Fibroblast of lung (primary cell): ENCODE data around the gene PRKAG1.

Source experiments
- EZH2 ChIP-seq: IDR thresholded peaks from 2 replicates; pipeline ENCODE4 v1.5.1; 2012; ENCODE audit warnings: low read length, control low read depth, mild to moderate bottlenecking; ENCODE audit errors: missing control alignments
- TF ChIP-seq, protein P1 (sequence below), 2 donors: IDR thresholded peaks in 1 of 2; conservative IDR thresholded peaks in 1 of 2; 1 replicate in 1 of 2; 2 replicates in 1 of 2; pipeline ENCODE4 v1.5.1; 2011 to 2012; ENCODE audit warnings: low read length in 2 of 2, control low read depth in 1 of 2, inconsistent platforms in 1 of 2, low read depth in 1 of 2, mild to moderate bottlenecking in 1 of 2

DNA sequence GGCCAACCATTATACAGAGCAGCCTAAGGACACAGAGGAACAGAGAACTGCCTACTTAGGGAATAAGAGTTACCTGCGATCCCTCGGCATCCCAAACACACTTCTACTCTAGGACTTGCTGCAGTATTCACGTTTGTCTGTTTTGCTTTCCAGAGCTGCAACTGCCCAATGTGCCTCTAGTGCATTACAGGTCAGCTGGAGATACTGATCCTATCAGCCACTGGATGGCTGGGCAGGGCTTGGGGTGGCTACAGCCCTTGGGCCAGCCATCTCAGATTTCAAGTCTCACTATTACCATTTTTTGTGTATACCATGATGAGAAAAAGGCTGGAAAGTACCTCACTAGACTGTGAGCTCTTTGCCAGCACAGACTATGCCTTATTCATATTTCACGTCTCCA is 65.9 kb downstream of the PRKAG1 start:
- TF ChIP-seq, protein P1, sequence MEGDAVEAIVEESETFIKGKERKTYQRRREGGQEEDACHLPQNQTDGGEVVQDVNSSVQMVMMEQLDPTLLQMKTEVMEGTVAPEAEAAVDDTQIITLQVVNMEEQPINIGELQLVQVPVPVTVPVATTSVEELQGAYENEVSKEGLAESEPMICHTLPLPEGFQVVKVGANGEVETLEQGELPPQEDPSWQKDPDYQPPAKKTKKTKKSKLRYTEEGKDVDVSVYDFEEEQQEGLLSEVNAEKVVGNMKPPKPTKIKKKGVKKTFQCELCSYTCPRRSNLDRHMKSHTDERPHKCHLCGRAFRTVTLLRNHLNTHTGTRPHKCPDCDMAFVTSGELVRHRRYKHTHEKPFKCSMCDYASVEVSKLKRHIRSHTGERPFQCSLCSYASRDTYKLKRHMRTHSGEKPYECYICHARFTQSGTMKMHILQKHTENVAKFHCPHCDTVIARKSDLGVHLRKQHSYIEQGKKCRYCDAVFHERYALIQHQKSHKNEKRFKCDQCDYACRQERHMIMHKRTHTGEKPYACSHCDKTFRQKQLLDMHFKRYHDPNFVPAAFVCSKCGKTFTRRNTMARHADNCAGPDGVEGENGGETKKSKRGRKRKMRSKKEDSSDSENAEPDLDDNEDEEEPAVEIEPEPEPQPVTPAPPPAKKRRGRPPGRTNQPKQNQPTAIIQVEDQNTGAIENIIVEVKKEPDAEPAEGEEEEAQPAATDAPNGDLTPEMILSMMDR (conservative IDR thresholded peaks at IDR 0.05 in 1 of 2, IDR thresholded peaks at IDR 0.05 in 1 of 2; ENCODE audit: low read depth in 1 of 2, low read length in 2 of 2): no peak
- TF ChIP-seq EZH2: no peak
